HepG2 (cell line): ENCODE measurements around the gene C1RL. TPM values are rescaled to one million over a fixed set of nuclear protein-coding genes. Genes with fewer than 3 reads are reported as not detected.

ENCODE experiments used
- ATAC-seq: fragments of 200-7000 bp; cut with Tn5 transposase; 3 replicates; pipeline ENCODE4 v1.9.1; 2020; ENCODE audit warnings: mild to moderate bottlenecking, moderate library complexity
- BruUV-seq: library from RNA; stranded (reverse); fragments of 400-500 nt; replicated peaks from 2 replicates; lab custom pipeline; 2021; lab: Mats Ljungman, UMichigan
- CTCF ChIA-PET: fragments of 300-600 bp; formaldehyde crosslinking; extraction: SDS; loops from one replicate; lab custom pipeline; 2021; ENCODE audit warnings: low total read pairs, inconsistent platforms, low intra/inter-chr PET ratio; lab: Yijun Ruan, JAX
- POLR2A ChIA-PET: fragments of 350-600 bp; sonication (Branson Sonifier 250); formaldehyde crosslinking; loops from one replicate; lab custom pipeline; 2020; ENCODE audit warnings: antibody characterized with exemption, inconsistent platforms; lab: Yijun Ruan, JAX
- DNase-seq: peaks from one replicate; pipeline ENCODE4 v3.0.0-alpha.2; 2015; ENCODE audit warnings: low spot score
- FAIRE-seq: peaks from 3 replicates; lab custom pipeline; 2011; peaks lifted over from hg19 to GRCh38; lab: Jason Lieb, UNC
- H2AFZ ChIP-seq: one replicate; pipeline ENCODE4 v1.6.1; 2011; ENCODE audit warnings: low read length, inconsistent platforms
- H3K27ac ChIP-seq: fragments of 300-600 bp; 3 replicates; pipeline ENCODE4 v1.8.0; 2011; ENCODE audit warnings: mixed run types, mild to moderate bottlenecking, mixed read lengths, low read length, inconsistent platforms; ENCODE audit not compliant: insufficient read depth; ENCODE audit errors: extremely low read length
- H3K27me3 ChIP-seq, 2 experiments: fragments of 200-600 bp in 1 of 2; 2 replicates in 1 of 2; 3 replicates in 1 of 2; pipeline versions ENCODE4 v1.6.0 to v1.8.0; 2011; ENCODE audit warnings: low read length in 2 of 2, mild to moderate bottlenecking in 2 of 2, moderate library complexity in 2 of 2, inconsistent platforms in 1 of 2; ENCODE audit not compliant: insufficient read depth in 2 of 2, control insufficient read depth in 1 of 2
- H3K36me3 ChIP-seq, 2 experiments: fragments of 200-600 bp in 1 of 2; replicated peaks in 1 of 2; 2 replicates in 1 of 2; 3 replicates in 1 of 2; pipeline versions ENCODE4 v1.5.1 to v1.8.0; 2011; ENCODE audit warnings: low read length in 2 of 2, inconsistent platforms in 1 of 2; ENCODE audit not compliant: insufficient read depth in 2 of 2, control insufficient read depth in 1 of 2
- H3K4me1 ChIP-seq: 2 replicates; pipeline ENCODE4 v1.5.1; 2012; ENCODE audit warnings: low read length, inconsistent platforms; ENCODE audit not compliant: insufficient read depth
- H3K4me2 ChIP-seq: 2 replicates; pipeline ENCODE4 v1.6.0; 2011; ENCODE audit warnings: low read depth, low read length, inconsistent platforms
- H3K4me3 ChIP-seq, 3 experiments: fragments of 200-600 bp in 1 of 3; sonication (generic), shearing (Covaris generic) in 1 of 3; replicated peaks in 1 of 3; 2 replicates each; pipeline ENCODE4 v1.5.1; 2011 to 2016; ENCODE audit warnings: low read length in 3 of 3, inconsistent platforms in 2 of 3, low read depth in 2 of 3, mild to moderate bottlenecking in 2 of 3, control low read depth in 1 of 3, mixed read lengths in 1 of 3; ENCODE audit not compliant: insufficient read depth in 1 of 3
- H3K79me2 ChIP-seq: one replicate; pipeline ENCODE4 v1.6.1; 2011; ENCODE audit warnings: low read length, inconsistent platforms; ENCODE audit not compliant: insufficient read depth
- H3K9ac ChIP-seq: 2 replicates; pipeline ENCODE4 v1.6.0; 2011; ENCODE audit warnings: mild to moderate bottlenecking, low read depth, low read length, inconsistent platforms; ENCODE audit not compliant: insufficient read depth
- H3K9me3 ChIP-seq: 2 replicates; pipeline ENCODE4 v1.5.1; 2012; ENCODE audit warnings: mild to moderate bottlenecking, low read length
- H4K20me1 ChIP-seq: 2 replicates; pipeline ENCODE4 v1.6.0; 2011; ENCODE audit warnings: inconsistent platforms, mild to moderate bottlenecking, low read length, moderate library complexity; ENCODE audit not compliant: insufficient read depth
- GLI4 ChIP-seq: sonication (generic); formaldehyde crosslinking; IDR thresholded peaks from 2 replicates; pipeline ENCODE4 v1.5.1; 2020; ENCODE audit warnings: missing genetic modification reagents, mild to moderate bottlenecking, moderate library complexity, borderline replicate concordance
- HOXA9 ChIP-seq: sonication (generic); formaldehyde crosslinking; IDR thresholded peaks from 2 replicates; pipeline ENCODE4 v1.8.1; 2022; ENCODE audit warnings: missing genetic modification reagents, mild to moderate bottlenecking, moderate library complexity, borderline replicate concordance
- LCORL ChIP-seq, 2 experiments: fragments of 450-650 bp in 1 of 2; sonication (generic) in 1 of 2; formaldehyde crosslinking in 1 of 2; IDR thresholded peaks; 2 replicates each; pipeline versions ENCODE4 v1.5.0 to v1.6.1; 2017 to 2020; ENCODE audit warnings: antibody characterized with exemption in 1 of 2, missing genetic modification reagents in 1 of 2
- MXI1 ChIP-seq: IDR thresholded peaks from 3 replicates; pipeline ENCODE4 v1.6.1; 2012; ENCODE audit warnings: low read depth, low read length, inconsistent platforms, borderline replicate concordance
- NCOA5 ChIP-seq: sonication (generic); formaldehyde crosslinking; IDR thresholded peaks from 2 replicates; pipeline ENCODE4 v1.4.0; 2020; ENCODE audit warnings: missing genetic modification reagents
- NR2C2 ChIP-seq: sonication (generic); formaldehyde crosslinking; IDR thresholded peaks from 2 replicates; pipeline ENCODE4 v1.4.0; 2020; ENCODE audit warnings: missing genetic modification reagents, mild to moderate bottlenecking, moderate library complexity, borderline replicate concordance
- PAX8 ChIP-seq: sonication (generic); formaldehyde crosslinking; IDR thresholded peaks from 2 replicates; pipeline ENCODE4 v1.8.0; 2022; ENCODE audit warnings: mild to moderate bottlenecking, missing genetic modification reagents, borderline replicate concordance
- PLSCR1 ChIP-seq: sonication (generic); formaldehyde crosslinking; IDR thresholded peaks from 2 replicates; pipeline ENCODE4 v1.5.0; 2020; ENCODE audit warnings: missing genetic modification reagents, mild to moderate bottlenecking, borderline replicate concordance
- POGK ChIP-seq: sonication (generic); formaldehyde crosslinking; conservative IDR thresholded peaks from 2 replicates; pipeline ENCODE4 v1.8.0; 2022; ENCODE audit warnings: mild to moderate bottlenecking, moderate library complexity, missing genetic modification reagents
- SCMH1 ChIP-seq: sonication (generic); formaldehyde crosslinking; IDR thresholded peaks from 2 replicates; pipeline ENCODE4 v1.9.0; 2021; ENCODE audit warnings: missing genetic modification reagents, mild to moderate bottlenecking, borderline replicate concordance
- SKI ChIP-seq: fragments of 450-650 bp; IDR thresholded peaks from one replicate; pipeline ENCODE4 v1.6.1; 2018; ENCODE audit warnings: mild to moderate bottlenecking; ENCODE audit not compliant: partially characterized antibody
- TEAD2 ChIP-seq: sonication (generic); formaldehyde crosslinking; IDR thresholded peaks from 2 replicates; pipeline ENCODE4 v1.9.0; 2021; ENCODE audit warnings: missing genetic modification reagents
- TFAP4 ChIP-seq: sonication (generic); IDR thresholded peaks from 2 replicates; pipeline ENCODE4 v1.6.1; 2016; ENCODE audit warnings: low read depth, borderline replicate concordance
- ZNF382 ChIP-seq: sonication (generic); formaldehyde crosslinking; IDR thresholded peaks from 2 replicates; pipeline ENCODE4 v1.5.0; 2020; ENCODE audit warnings: missing genetic modification reagents, mild to moderate bottlenecking, borderline replicate concordance
- ZNF607 ChIP-seq: sonication (generic); formaldehyde crosslinking; IDR thresholded peaks from 2 replicates; pipeline ENCODE4 v1.5.1; 2020; ENCODE audit warnings: missing genetic modification reagents, mild to moderate bottlenecking, borderline replicate concordance
- ZXDC ChIP-seq: sonication (generic); formaldehyde crosslinking; IDR thresholded peaks from 2 replicates; pipeline ENCODE4 v1.5.0; 2020; ENCODE audit warnings: mild to moderate bottlenecking, missing genetic modification reagents
- WGBS: methylation state at CpG from one replicate; pipeline ENCODE4 v1.1.6; 2017; ENCODE audit warnings: low lambda C conversion rate; 5-methylcytosine and 5-hydroxymethylcytosine counted together
- in situ Hi-C: cut with HindIII; loops from 2 replicates; pipeline ENCODE4 v1.10.0; 2017; ENCODE audit warnings: low pct_unique_long_range_greater_than_20kb; ENCODE audit not compliant: extremely low pct_ligation_motif_present
- intact Hi-C: fragments of 100-400 bp; cut with micrococcal nuclease; formaldehyde crosslinking; loops from one replicate; pipeline ENCODE4 v1.10.0; 2022; ENCODE audit not compliant: unreplicated experiment
- polyA plus RNA-seq, 8 experiments: library from polyadenylated mRNA; depleted of rRNA in 3 of 8; stranded (reverse) in 7 of 8; unstranded in 1 of 8; fragments of >200 nt; fragmentation: Illumina TruSeq in 4 of 8; extraction: Trizol in 4 of 8; gene quantifications; 2 replicates each; pipeline versions ENCODE4 v1.2.1 to v1.2.3, GENCODE V29; 2011 to 2016; ENCODE audit warnings: low read depth in 4 of 8, missing spikeins in 1 of 8, mixed read lengths in 1 of 8; ENCODE audit not compliant: insufficient read depth in 1 of 8
- total RNA-seq, 5 experiments: library from RNA; depleted of rRNA; stranded (reverse); fragments of >200 nt; fragmentation: Illumina TruSeq; extraction: Trizol; gene quantifications; 2 replicates each; pipeline ENCODE4 v1.2.3, GENCODE V29; 2016; ENCODE audit warnings: low read depth in 1 of 5

C1RL gene
- total and polyA plus RNA-seq, 2 of the 13 experiments (the other 11 are each of a cell fraction or from before 2014, with no cell fraction given): 28.9 to 53.1 TPM

- intact Hi-C loops: loop anchor here (1.0 kb wide), 1 partner anchor 71 kb away; the partner anchor contains the start of gene C1S
- Histone ChIP-seq H2AFZ (no peak overlapping the region), H3K36me3 (peaks cover 8 to 30% of the 10 kb centered on the region in 2 experiments; a peak in 4 of 5 replicates), H3K4me1 (peaks cover 52% of the 10 kb centered on the region), H4K20me1 (peaks cover 12% of the 10 kb centered on the region), H3K9me3 (no peaks in the 10 kb centered on the region), H3K4me2 (peak overlapping the region; percentile 96), H3K79me2 (peaks cover 27% of the 10 kb centered on the region), H3K27me3 (no peaks in the 10 kb centered on the region; a peak in 1 of 5 replicates), H3K4me3 (peak overlapping the region; percentile 76 to 92 (median 88)), H3K9ac (peak overlapping the region; percentile 75), H3K27ac (peak overlapping the region; percentile 92)
- ATAC-seq (peak; percentile 56), DNase-seq (no peak), FAIRE-seq (peak; percentile 59)
- in situ Hi-C loops: loop anchor here (5.0 kb wide), 1 partner anchor 56 kb away; the partner anchor contains the start of gene PEX5
- BruUV-seq: no TSS peak
- POLR2A ChIA-PET: interaction anchor here (0.7 to 2.1 kb wide), 6 partner anchors 8 to 187 kb away, joined by 3 to 8 read pairs (median 6); partner anchors contain the start of genes C12orf57 and RNU7-1
- CTCF ChIA-PET: no interaction called here
- WGBS: 3% methylated on average over 26 of the region's 32 CpGs
- peak; percentile 34; the same call in 1 of the 2 replicates for TF ChIP-seq ZNF607 (CRISPR knock-in tag)
- TF ChIP-seq POGK (CRISPR knock-in tag): no peak
- TF ChIP-seq GLI4 (CRISPR knock-in tag): no peak
- TF ChIP-seq ZXDC (CRISPR knock-in tag): no peak
- no peak for TF ChIP-seq SKI
- peak; percentile 22; the same call in 1 of the 2 replicates for TF ChIP-seq HOXA9 (CRISPR knock-in tag)
- TF ChIP-seq NR2C2 (CRISPR knock-in tag): no peak
- TF ChIP-seq TFAP4: peak; percentile 91
- no peak for TF ChIP-seq ZNF382 (CRISPR knock-in tag)
- TF ChIP-seq LCORL (IDR thresholded peaks at IDR 0.05): no peak
- peak; percentile 24; the same call in 1 of the 2 replicates for TF ChIP-seq LCORL (CRISPR knock-in tag; IDR thresholded peaks at IDR 0.05)
- TF ChIP-seq TEAD2 (CRISPR knock-in tag): no peak
- no peak for TF ChIP-seq PAX8 (CRISPR knock-in tag)
- no peak for TF ChIP-seq NCOA5
- TF ChIP-seq PLSCR1 (CRISPR knock-in tag): no peak
- no peak for TF ChIP-seq SCMH1 (CRISPR knock-in tag)
- TF ChIP-seq MXI1: no peak
Measured at GRCh38 chr12:7130701-7131501, 21.9 kb upstream of the C1RL start.
